Measurements from ENCODE around the gene FGF18.

DNA sequence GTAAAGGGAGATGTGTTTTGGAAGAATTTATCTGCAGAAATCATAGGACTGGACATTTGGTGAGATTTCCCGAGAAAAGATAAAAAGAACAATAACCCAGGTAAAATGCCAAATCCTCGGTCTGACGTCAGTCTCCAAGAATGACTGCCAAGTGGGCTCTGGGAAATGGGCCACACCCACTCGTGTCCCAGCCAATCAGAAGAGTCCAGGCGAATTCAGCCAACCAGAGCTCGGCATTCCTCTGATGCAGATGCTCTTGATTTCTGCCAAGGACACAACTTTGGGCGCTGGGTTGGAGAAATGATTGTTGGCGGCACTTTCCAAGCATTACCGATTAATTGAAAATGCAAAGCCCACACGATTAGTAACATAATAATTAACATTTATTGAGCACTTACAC, 73.3 kb downstream of the FGF18 start:
- TF ChIP-seq, protein P1, sequence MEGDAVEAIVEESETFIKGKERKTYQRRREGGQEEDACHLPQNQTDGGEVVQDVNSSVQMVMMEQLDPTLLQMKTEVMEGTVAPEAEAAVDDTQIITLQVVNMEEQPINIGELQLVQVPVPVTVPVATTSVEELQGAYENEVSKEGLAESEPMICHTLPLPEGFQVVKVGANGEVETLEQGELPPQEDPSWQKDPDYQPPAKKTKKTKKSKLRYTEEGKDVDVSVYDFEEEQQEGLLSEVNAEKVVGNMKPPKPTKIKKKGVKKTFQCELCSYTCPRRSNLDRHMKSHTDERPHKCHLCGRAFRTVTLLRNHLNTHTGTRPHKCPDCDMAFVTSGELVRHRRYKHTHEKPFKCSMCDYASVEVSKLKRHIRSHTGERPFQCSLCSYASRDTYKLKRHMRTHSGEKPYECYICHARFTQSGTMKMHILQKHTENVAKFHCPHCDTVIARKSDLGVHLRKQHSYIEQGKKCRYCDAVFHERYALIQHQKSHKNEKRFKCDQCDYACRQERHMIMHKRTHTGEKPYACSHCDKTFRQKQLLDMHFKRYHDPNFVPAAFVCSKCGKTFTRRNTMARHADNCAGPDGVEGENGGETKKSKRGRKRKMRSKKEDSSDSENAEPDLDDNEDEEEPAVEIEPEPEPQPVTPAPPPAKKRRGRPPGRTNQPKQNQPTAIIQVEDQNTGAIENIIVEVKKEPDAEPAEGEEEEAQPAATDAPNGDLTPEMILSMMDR (conservative IDR thresholded peaks at IDR 0.05; ENCODE audit: low read length) = no peak
- no peak for TF ChIP-seq EZH2phosphoT487 (IDR thresholded peaks at IDR 0.05; ENCODE audit: borderline replicate concordance)

All from Loucy (cell line).